ENCODE data around the gene MAN1A1.

DNA sequence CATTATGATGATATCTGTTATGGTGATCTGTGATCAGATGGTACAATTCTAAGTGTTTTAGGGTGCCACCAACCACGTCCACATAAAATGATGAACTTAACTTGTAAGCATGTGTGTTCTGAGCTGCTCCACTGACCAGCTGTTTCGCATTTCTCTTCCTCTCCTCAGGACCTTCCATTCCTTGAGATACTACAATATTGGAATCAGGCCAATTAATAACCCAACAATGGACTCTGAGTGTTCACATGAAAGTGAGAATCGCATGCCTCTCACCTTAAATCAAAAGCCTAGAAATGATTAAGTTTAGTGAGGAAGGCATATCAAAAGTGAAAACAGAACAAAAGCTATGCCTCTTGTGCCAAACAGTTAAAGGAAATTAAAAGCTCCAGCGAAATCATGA is 114.6 kb downstream of the MAN1A1 start:
- TF ChIP-seq CTCF (IDR thresholded peaks at IDR 0.05) (no peak), POLR2A (IDR thresholded peaks at IDR 0.05) (no peak)

All from thyroid gland (tissue), 4 donors.